NT2/D1 (cell line): ENCODE measurements around the gene ORMDL2.

Source experiments
- YY1 ChIP-seq: IDR thresholded peaks from 2 replicates; pipeline ENCODE4 v1.6.1; 2011; ENCODE audit not compliant: insufficient read length, insufficient read depth
- ZNF274 ChIP-seq: IDR thresholded peaks from 2 replicates; pipeline ENCODE4 v1.6.1; 2011; ENCODE audit warnings: mild to moderate bottlenecking, low read depth, low read length

DNA sequence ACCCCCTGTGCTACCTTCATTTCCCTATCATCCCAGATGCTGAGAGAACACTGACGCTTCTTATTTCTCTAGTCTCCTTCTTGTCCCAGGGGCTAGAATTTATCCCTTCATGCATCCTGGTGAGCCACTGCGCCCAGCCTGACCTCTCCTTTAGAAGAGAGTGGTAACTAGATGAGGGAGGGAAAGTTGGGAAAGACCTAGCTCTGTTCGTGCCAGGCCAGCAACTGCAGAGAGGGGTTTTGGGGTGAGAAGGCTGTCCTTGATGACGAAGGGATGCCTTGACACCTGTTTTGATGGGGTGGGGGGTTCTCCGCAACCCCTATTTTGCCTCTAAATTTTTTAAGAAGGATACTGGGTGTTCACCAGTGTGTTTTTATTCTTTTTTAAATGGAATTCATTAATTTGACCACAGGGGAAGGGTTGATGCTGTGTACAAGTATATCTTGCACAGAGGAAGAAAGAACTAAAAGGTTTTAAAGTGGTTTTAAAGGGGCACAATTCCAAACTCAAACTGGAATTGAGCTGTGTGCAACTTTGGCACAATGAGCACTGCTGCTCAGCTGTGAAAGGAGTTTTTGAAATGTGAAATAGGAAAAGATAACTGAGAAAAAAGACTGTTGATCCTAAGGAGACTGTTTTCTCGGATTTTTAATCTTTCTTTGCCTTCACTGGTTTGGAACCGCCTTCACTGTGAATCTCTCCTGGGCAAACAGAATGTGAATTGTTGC is 31.9 kb downstream of the ORMDL2 start:
- TF ChIP-seq ZNF274 = no peak
- no peak for TF ChIP-seq YY1
